GM23338 (cell line): ENCODE measurements around the gene FAM83F.
A peak's percentile ranks its signal among the peaks of the same experiment; 100 is the strongest.

ENCODE experiments used
- CREB1 ChIP-seq: fragments of 250-450 bp; sonication (Bioruptor Pico); IDR thresholded peaks from 2 replicates; pipeline ENCODE4 v1.5.0; 2020; ENCODE audit warnings: low read depth, mild to moderate bottlenecking, moderate library complexity
- CTCF ChIP-seq, 2 experiments: fragments of 200-600 bp in 1 of 2; sonication (generic) in 1 of 2; conservative IDR thresholded peaks; 2 replicates each; pipeline versions ENCODE4 v1.5.1 to v1.6.1; 2016 to 2017; ENCODE audit warnings: antibody characterized with exemption in 2 of 2, low read depth in 2 of 2, mild to moderate bottlenecking in 2 of 2, moderate library complexity in 1 of 2
- EZH2 ChIP-seq: fragments of 200-600 bp; sonication (generic); IDR thresholded peaks from one replicate; pipeline ENCODE4 v1.8.0; 2017; ENCODE audit warnings: antibody characterized with exemption, mild to moderate bottlenecking, low read depth; ENCODE audit not compliant: unreplicated experiment
- EZH2phosphoT487 ChIP-seq: fragments of 200-600 bp; sonication (generic); IDR thresholded peaks from one replicate; pipeline ENCODE4 v1.8.1; 2018; ENCODE audit warnings: antibody characterized with exemption; ENCODE audit not compliant: unreplicated experiment
- JUNB ChIP-seq: IDR thresholded peaks from one replicate; pipeline ENCODE4 v1.6.1; 2016; ENCODE audit warnings: antibody characterized with exemption; ENCODE audit not compliant: unreplicated experiment
- NANOG ChIP-seq: IDR thresholded peaks from 2 replicates; pipeline ENCODE4 v1.6.1; 2016; ENCODE audit warnings: antibody characterized with exemption, borderline replicate concordance
- POLR2AphosphoS5 ChIP-seq: IDR thresholded peaks from 2 replicates; pipeline ENCODE4 v1.6.1; 2016; ENCODE audit warnings: antibody characterized with exemption, low read depth
- REST ChIP-seq: IDR thresholded peaks from one replicate; pipeline ENCODE4 v1.6.1; 2018; ENCODE audit warnings: antibody characterized with exemption; ENCODE audit not compliant: unreplicated experiment
- ZNF462 ChIP-seq: fragments of 250-450 bp; sonication (Bioruptor Pico); IDR thresholded peaks from 2 replicates; pipeline ENCODE4 v1.5.0; 2020; ENCODE audit warnings: mild to moderate bottlenecking, moderate library complexity

- TF ChIP-seq EZH2: no peak
- no peak for TF ChIP-seq CTCF (conservative IDR thresholded peaks at IDR 0.05; ENCODE audit: low read depth in 2 of 2)
- peak; percentile 75 for TF ChIP-seq CREB1
- TF ChIP-seq REST: no peak
- no peak for TF ChIP-seq JUNB
- no peak for TF ChIP-seq POLR2AphosphoS5
- no peak for TF ChIP-seq EZH2phosphoT487
- TF ChIP-seq NANOG: no peak
- peak; percentile 42; the same call in 1 of the 2 replicates for TF ChIP-seq ZNF462 (CRISPR knock-in tag)
These were observed 14.6 kb downstream of the FAM83F start for GRCh38 chr22:40009292-40009774.
